OCI-LY3 (cell line): Measurements from ENCODE around the gene UNC45A.

Source experiments
- CTCF ChIP-seq: fragments of 200-600, 300-600 bp; sonication (generic); IDR thresholded peaks from 2 replicates; pipeline ENCODE4 v1.5.1; 2014; ENCODE audit warnings: antibody characterized with exemption, low read length, low read depth
- EZH2phosphoT487 ChIP-seq: fragments of 200-600 bp; shearing (Covaris generic); IDR thresholded peaks from 2 replicates; pipeline ENCODE4 v1.6.1; 2018; ENCODE audit warnings: antibody characterized with exemption, mixed run types, low read depth

- peak; percentile 90 for TF ChIP-seq CTCF
- TF ChIP-seq EZH2phosphoT487 = no peak
These were observed 41.7 kb upstream of the UNC45A start for GRCh38 chr15:90893175-90894090.
